GM18951 (cell line): ENCODE results near the gene ALG13.
"Not testable (repeated sequence)": the region's sequence is repeated elsewhere in the genome, so short reads cannot be mapped to it uniquely, and the experiment has no call there.

ENCODE experiments used
- POLR2A ChIP-seq: IDR thresholded peaks from 4 replicates; pipeline ENCODE4 v1.6.1; 2011; ENCODE audit warnings: mild to moderate bottlenecking; ENCODE audit not compliant: insufficient read length, insufficient read depth; ENCODE audit errors: extremely low read depth
- in situ Hi-C: fragments of 300-500 bp; cut with MboI; formaldehyde crosslinking; loops from one replicate; pipeline ENCODE4 v1.12.0; 2022; ENCODE audit warnings: low sequenced_read_pairs, mixed read lengths, inconsistent platforms; ENCODE audit not compliant: unreplicated experiment

Gene ALG13

GRCh38 chrX:111680988-111681779, at the start of gene ALG13:
TSS of gene ALG13 (plus strand) at chrX:111681170. CDS start at chrX:111681219, 49 bp downstream.
- in situ Hi-C loops: no loop called here
- TF ChIP-seq POLR2A: peak; percentile 80

- no peak for TF ChIP-seq POLR2A
- in situ Hi-C loops: no loop called here
Measured at GRCh38 chrX:111634823-111635729, 45.9 kb upstream of the ALG13 start.

GRCh38 chrX:111641969-111642368, 39.0 kb upstream of the ALG13 start:
- no peak for TF ChIP-seq POLR2A
- in situ Hi-C loops: no loop called here

- in situ Hi-C loops: not testable (repeated sequence)
Measured at GRCh38 chrX:111645165-111645564, 35.8 kb upstream of the ALG13 start.

GRCh38 chrX:111645607-111646006, 35.4 kb upstream of the ALG13 start:
- TF ChIP-seq POLR2A: no peak
- in situ Hi-C loops: no loop called here

GRCh38 chrX:111646515-111646914, 34.5 kb upstream of the ALG13 start:
- TF ChIP-seq POLR2A: no peak
- in situ Hi-C loops: no loop called here

- TF ChIP-seq POLR2A: no peak
- in situ Hi-C loops: no loop called here
Measured at GRCh38 chrX:111648802-111649201, 32.2 kb upstream of the ALG13 start.

GRCh38 chrX:111649638-111650037, 31.3 kb upstream of the ALG13 start:
- in situ Hi-C loops: no loop called here
- no peak for TF ChIP-seq POLR2A

- TF ChIP-seq POLR2A: no peak
- in situ Hi-C loops: no loop called here
Measured at GRCh38 chrX:111650845-111651244, 30.1 kb upstream of the ALG13 start.

- in situ Hi-C loops: no loop called here
- no peak for TF ChIP-seq POLR2A
Measured at GRCh38 chrX:111652719-111653118, 28.3 kb upstream of the ALG13 start.

GRCh38 chrX:111661241-111661640, 19.7 kb upstream of the ALG13 start:
- TF ChIP-seq POLR2A: no peak
- in situ Hi-C loops: no loop called here

- TF ChIP-seq POLR2A: no peak
- in situ Hi-C loops: no loop called here
Measured at GRCh38 chrX:111662292-111662691, 18.7 kb upstream of the ALG13 start.

GRCh38 chrX:111671668-111672067, 9.3 kb upstream of the ALG13 start:
- in situ Hi-C loops: no loop called here
- TF ChIP-seq POLR2A: no peak

- no peak for TF ChIP-seq POLR2A
- in situ Hi-C loops: no loop called here
Measured at GRCh38 chrX:111687305-111687704, 6.3 kb downstream of the ALG13 start.

- TF ChIP-seq POLR2A: no peak
- in situ Hi-C loops: no loop called here
Measured at GRCh38 chrX:111695297-111695880, 14.4 kb downstream of the ALG13 start.
